HG03439 (cell line): ENCODE measurements around the gene NDST1.

ENCODE experiments used
- ATAC-seq: cut with Tn5 transposase; IDR thresholded peaks from one replicate; pipeline ENCODE4 v1.9.1; 2021; ENCODE audit warnings: mild to moderate bottlenecking, moderate library complexity; ENCODE audit not compliant: unreplicated experiment

NDST1 gene

GRCh38 chr5:150561571-150562275, 53.8 kb downstream of the NDST1 start:
- no peak for ATAC-seq

GRCh38 chr5:150562832-150563231, 54.9 kb downstream of the NDST1 start:
- ATAC-seq: no peak

DNA sequence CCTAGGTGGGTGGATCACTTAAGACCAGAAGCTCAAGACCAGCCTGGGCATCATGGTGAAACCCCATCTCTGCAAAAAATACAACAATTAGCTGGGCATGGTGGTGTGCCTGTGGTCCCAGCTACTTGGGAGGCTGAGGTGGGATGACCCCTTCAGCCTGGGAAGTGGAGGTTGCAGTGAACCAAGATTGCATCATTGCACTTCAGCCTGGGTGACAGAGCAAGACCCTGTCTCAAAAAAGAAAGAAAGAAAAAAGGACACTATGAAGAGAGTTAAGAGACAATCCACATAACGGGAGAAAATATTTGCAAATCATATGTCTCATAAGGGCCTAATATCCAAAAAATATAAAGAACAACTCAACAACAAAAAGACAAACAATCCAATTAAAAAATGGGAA, 57.9 kb downstream of the NDST1 start:
- ATAC-seq: no peak

DNA sequence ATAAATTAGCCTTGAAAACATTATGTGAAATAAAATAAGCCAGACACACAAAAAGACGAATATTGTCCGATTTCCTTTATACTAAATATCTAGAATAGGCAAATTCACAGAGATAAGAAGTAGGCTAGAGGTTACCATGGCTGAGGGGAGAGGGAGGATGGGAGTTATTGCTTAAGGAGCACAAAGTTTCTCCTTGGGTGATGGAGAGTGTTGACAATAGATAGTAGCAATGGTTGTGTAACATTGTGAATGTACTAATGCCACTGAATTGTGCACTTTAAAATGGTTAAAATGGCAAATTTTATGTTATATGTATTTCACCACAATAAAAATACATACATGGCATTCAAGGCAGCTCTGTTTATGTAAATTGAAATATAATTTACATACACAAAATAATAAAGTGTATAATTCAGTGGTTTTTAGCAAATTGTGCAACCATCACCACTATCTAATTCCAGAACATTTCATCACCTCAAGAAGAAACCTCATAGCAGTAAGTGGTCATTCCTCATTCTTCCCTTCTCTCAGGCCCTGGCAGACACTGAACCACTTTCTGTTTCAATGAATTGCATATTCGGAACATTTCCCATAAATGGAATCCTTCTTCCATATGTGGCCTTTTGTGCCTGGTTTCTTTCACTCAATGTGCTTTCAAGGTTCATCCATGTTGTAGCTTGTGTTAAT, 59.2 kb downstream of the NDST1 start:
- no peak for ATAC-seq

DNA sequence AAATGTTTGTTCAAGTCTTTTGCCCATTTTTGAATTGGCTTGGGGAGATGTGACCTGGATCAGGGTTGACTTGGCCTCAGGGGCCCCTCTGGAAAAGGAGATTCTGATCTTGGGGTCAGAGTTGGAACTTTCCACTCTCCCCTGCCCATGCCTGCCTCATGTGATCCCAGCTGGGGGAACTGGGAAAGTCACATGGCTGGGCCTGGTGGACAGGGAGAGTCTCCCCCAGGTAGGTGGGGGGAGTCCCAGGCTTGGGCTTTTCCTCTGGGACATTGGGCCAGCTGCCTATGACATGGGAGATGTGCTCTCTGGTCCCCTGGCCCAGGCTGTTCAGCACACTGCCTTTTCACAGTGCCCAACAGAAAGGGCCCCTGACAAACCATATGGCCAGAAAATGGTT, 60.7 kb downstream of the NDST1 start:
- ATAC-seq: no peak

GRCh38 chr5:150570333-150570732, 62.4 kb downstream of the NDST1 start:
- ATAC-seq: no peak

GRCh38 chr5:150571836-150572235, 63.9 kb downstream of the NDST1 start:
- ATAC-seq: no peak

DNA sequence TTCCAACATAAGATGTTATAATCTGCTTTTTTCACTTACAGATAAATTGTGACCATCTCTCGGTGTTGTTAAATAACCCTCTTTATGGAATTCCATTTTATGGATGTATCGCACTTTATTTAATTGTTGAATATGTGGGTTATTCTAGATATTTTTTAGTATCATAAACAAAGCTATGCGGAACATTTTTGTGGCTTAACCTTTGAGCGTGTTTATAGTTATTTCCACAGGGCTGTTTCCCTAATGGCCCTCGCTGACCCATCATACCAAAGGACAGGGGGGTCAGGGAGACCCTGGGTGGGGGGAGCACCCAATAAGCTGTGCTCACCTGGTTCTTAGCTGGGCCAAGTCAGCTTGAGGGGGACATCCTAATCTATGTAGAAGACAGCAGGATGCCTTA, 65.3 kb downstream of the NDST1 start:
- no peak for ATAC-seq

GRCh38 chr5:150573867-150574817, 66.2 kb downstream of the NDST1 start:
- ATAC-seq: no peak

- ATAC-seq: no peak
These were observed 67.1 kb downstream of the NDST1 start for GRCh38 chr5:150574818-150575547.

DNA sequence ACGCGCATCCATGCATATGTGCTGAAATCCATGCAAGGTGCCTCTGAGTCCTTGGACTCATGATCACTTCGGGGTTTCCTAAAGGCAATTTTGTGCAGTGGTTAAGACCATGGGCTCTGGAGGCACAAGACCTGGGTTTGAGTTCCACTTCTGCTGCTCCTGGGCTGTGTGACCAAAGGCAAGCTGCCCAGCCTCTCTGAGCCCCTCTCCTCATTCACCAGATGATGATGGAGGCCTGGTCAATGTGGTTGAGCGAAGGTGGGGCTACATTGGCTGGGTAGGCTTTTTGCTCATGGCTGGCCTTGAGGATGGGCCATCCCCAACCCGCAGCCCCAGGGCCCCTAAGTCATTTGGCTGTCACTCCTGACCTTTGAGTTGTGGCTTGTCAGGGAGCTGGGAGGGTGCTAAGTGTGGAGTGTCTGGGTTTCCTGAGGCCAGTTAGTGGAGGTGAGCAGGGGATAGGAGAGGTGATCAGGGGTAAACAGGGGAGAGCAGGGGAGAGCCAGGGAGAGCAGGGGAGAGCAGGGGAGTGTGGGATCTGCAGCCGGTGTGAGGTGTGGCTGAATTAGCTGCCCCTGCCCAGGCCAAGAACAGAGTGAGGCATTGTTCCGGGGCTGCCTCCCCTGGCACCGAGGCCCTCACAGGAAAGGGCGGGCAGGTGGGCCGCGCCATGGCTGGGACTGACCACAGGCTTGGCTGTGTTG, 68.0 kb downstream of the NDST1 start:
- ATAC-seq: no peak

DNA sequence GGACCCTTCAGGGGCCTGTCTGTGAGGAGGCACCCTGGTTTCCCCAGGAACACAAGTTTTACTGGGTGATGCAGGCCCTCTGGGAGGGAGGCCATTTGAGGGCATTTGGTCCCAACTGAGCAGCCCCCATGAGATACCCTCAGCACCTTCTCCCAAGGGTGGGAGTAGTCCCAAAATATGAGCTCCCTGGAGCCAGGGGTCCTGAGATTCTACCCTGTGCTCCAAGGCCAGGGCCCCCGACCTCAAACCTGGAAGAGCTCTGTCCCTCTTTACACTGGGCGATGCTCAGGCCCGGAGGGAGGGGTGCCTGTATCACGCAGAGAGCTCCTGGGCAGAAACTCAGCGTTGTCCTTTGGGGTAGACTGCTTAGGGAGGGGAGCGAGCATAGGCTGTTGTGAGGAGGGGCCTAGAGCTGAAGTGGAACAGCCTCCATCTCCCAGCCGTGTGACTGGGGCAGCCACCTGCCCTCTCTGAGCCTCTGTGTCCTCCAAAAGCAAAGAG, 68.6 kb downstream of the NDST1 start:
- ATAC-seq: no peak

DNA sequence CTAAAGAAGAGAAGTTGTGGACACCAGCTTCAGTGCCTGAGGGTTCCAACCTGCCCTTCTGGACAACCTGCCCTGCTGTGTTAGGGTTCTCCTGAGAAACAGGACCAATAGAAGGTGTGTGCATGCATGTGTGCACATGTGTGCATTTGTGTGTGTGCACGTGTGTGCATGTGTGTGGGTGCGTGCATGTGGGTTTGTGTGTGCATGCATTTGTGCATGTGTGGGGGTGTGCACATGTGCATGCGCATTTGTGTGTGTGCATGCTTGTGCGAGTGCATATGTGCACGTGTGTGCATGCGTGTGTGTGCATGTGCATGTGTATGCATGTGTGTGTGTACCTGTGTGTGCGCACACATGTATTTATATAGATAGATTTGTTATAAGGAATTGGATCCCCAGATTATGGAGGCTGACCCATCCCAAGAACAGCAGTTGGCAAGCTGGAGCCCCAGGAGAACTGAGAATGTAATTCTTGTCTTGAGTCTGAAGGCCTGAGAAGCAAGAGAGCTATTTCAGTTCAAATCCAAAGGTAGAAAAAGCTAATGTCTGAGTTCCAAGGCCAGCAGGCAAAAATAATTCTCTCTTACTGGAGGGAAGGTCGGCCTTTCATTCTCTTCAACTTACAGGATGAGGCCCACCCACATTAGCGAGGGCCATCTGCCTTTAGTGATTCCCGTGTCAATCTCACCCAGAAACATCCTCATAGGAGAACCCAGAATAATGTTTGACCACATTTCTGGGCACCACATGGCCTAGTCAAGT, 69.6 kb downstream of the NDST1 start:
- ATAC-seq: no peak

DNA sequence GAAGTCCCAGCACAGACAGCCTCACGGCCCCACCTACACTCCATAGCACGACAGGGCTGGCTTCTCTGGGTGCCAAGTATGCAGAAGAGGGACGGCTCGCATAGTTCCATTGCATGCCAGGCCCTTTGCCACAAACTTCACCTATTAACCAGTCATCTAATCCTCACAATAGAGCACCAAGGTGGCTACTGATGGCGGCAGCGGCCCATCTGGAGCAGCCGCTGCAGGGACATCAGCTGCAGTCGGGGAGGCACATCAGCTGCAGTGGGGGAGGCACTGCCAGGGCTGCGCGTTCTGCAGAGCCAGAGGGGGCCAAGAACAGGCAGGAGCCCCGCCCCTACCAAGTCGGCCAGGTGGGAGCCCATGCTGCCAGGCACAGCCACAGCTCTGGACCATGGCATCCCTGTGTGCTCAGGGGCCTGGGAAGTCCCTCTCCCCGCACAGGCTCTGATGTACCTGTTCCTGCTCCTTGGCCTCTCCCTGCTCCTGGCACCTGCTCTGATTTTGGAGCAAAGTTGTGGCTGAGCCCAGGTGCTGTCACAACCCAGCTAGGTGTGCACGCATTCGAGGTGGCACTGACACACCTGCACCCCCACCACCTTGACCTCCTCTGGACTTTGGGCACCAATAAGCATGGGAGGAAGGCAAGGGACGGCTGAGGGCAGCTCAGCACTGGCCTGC, 71.0 kb downstream of the NDST1 start:
- no peak for ATAC-seq

DNA sequence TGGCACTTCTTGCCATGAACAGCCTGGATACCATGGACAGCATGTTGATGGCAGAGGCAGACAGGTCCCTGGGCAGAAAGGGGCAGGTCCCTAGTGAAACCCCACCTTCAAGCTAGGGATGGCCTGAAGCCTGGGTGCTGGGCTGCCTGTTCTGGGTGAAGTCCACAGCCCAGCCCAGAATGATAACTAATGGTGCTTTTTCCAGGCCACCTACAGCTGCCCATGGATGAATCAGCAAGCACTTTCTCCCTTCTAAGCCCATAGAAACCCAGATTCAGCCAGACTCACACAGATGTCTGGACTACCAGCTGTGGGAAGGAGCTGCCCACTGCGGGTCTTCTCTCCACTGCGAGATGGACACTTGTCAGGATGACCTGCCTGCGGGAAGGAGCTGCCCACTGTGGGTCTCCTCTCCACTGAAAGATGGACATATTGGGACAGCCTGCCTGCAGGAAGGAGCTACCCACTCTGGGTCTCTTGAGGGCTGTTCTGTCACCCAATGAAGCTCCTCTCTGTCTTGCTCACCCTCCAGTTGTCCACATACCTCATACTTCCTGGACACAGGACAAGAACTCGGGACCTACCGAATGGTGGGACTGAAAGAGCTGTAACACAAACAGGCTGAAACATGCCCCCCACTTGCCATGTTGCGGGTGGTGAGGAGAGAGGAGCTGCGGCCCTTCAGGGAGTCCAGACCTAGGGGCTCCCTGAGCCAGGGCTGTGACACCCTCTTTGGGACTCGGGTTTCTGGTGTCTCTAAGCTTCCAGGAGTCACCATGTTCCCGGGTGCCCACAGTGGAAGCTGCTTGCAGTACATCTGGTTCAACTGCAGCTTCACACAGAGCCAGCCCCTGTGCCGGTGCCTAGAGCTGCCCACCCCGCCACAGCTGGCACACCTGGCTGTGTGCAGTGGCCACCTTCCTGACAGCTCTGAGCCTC, 71.8 kb downstream of the NDST1 start:
- ATAC-seq: no peak

GRCh38 chr5:150580917-150581316, 73.0 kb downstream of the NDST1 start:
- no peak for ATAC-seq

- no peak for ATAC-seq
These were observed 74.5 kb downstream of the NDST1 start for GRCh38 chr5:150582241-150583109.
